Osteoblast (primary cell): ENCODE data around the gene SERPINH1. TPM values are rescaled to one million over a fixed set of nuclear protein-coding genes. Genes with fewer than 3 reads are reported as not detected.

Experiments used
- DNase-seq: peaks from one replicate; pipeline ENCODE4 v3.0.0; 2011; ENCODE audit warnings: low spot score, mixed read lengths; ENCODE audit not compliant: insufficient read length; ENCODE audit errors: missing footprints
- H2AFZ ChIP-seq: 2 replicates; pipeline ENCODE4 v1.6.0; 2011; ENCODE audit warnings: mild to moderate bottlenecking, low read length
- H3K27ac ChIP-seq: 2 replicates; pipeline ENCODE4 v1.5.1; 2011; ENCODE audit warnings: mild to moderate bottlenecking, low read depth, low read length, moderate library complexity
- H3K27me3 ChIP-seq: 2 replicates; pipeline ENCODE4 v1.6.0; 2012; ENCODE audit warnings: mild to moderate bottlenecking, control low read depth, inconsistent platforms, low read length, moderate library complexity; ENCODE audit not compliant: insufficient read depth
- H3K36me3 ChIP-seq: 2 replicates; pipeline ENCODE4 v1.5.1; 2011; ENCODE audit warnings: mild to moderate bottlenecking, low read length, control low read depth, moderate library complexity; ENCODE audit not compliant: insufficient read depth
- H3K4me1 ChIP-seq: 2 replicates; pipeline ENCODE4 v1.5.1; 2011; ENCODE audit warnings: mild to moderate bottlenecking, low read length, control low read depth, moderate library complexity; ENCODE audit not compliant: insufficient read depth
- H3K4me2 ChIP-seq: 2 replicates; pipeline ENCODE4 v1.6.0; 2011; ENCODE audit warnings: mild to moderate bottlenecking, low read length; ENCODE audit not compliant: insufficient read depth
- H3K4me3 ChIP-seq: fragments of 200-600 bp; sonication (generic); 3 replicates; pipeline ENCODE4 v1.5.1; 2012; ENCODE audit warnings: mild to moderate bottlenecking, low read length, inconsistent platforms; ENCODE audit not compliant: insufficient read depth
- H3K79me2 ChIP-seq: 2 replicates; pipeline ENCODE4 v1.6.0; 2012; ENCODE audit warnings: mild to moderate bottlenecking, low read length, control low read depth, inconsistent platforms; ENCODE audit not compliant: insufficient read depth
- H3K9me3 ChIP-seq: 2 replicates; pipeline ENCODE4 v1.5.1; 2011; ENCODE audit warnings: low read depth, low read length, control low read depth
- H4K20me1 ChIP-seq: 2 replicates; pipeline ENCODE4 v1.6.0; 2012; ENCODE audit warnings: mild to moderate bottlenecking, low read length, control low read depth; ENCODE audit not compliant: insufficient read depth
- total RNA-seq: library from RNA; depleted of rRNA; stranded (reverse); fragments of >200 nt; gene quantifications from 2 replicates; pipeline ENCODE4 v1.2.3, GENCODE V29; 2012
- TF ChIP-seq, protein P1 (sequence below): IDR thresholded peaks from 2 replicates; pipeline ENCODE4 v1.5.1; 2011; ENCODE audit warnings: mild to moderate bottlenecking, low read depth, low read length, moderate library complexity; ENCODE audit errors: extremely low read depth

Gene SERPINH1
- total RNA-seq, 1 donor = 1,318 TPM

DNA sequence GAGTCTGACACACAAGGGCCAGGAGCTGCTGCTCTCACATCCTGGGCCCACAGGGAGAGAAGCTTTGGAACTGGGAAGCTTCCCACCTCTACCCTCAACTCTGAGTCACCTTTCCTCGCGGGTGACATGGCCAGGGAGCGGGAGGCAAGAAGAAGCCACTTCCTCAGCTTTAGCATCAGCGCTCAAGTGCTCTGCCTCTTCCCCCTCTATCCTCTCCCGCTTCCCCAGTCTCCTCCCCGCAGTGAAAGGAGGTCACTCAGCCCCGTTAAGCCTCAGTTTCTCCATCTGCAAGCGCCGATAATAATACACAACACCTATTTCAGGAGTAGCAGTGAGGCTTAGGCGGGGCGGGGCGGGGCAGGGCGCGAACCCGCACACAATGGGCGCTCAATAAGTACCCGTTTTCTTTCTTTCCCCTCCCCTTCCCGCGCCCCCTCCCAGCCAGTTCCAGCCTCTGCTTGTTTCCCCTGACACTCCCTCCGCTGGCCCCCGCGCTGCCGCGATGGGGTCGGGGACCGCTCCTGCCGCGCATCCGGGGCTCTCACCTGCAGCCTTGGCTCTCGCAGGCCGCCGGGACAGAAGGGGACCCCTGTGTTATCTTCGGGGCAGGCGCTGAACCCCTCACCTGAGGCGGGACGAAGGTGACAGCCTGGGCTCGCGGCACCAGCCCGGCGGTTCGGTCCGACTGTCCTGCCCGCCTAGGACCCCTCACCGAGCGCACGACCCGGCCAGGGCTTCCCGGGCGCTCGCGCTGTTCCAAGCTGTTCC, 37.2 kb upstream of the SERPINH1 start:
- no peaks in the 10 kb centered on the region for H3K9me3 ChIP-seq
- H3K4me3 ChIP-seq = peak overlapping the region; percentile 80
- H3K4me1 ChIP-seq = peaks cover 20% of the 10 kb centered on the region
- H3K36me3 ChIP-seq = no peaks in the 10 kb centered on the region
- H3K27me3 ChIP-seq = peaks cover 27% of the 10 kb centered on the region
- H3K79me2 ChIP-seq = no peaks in the 10 kb centered on the region
- H3K4me2 ChIP-seq = peak overlapping the region; percentile 87
- peak; percentile 96 for DNase-seq
- H4K20me1 ChIP-seq = peaks cover 11% of the 10 kb centered on the region
- TF ChIP-seq, protein P1, sequence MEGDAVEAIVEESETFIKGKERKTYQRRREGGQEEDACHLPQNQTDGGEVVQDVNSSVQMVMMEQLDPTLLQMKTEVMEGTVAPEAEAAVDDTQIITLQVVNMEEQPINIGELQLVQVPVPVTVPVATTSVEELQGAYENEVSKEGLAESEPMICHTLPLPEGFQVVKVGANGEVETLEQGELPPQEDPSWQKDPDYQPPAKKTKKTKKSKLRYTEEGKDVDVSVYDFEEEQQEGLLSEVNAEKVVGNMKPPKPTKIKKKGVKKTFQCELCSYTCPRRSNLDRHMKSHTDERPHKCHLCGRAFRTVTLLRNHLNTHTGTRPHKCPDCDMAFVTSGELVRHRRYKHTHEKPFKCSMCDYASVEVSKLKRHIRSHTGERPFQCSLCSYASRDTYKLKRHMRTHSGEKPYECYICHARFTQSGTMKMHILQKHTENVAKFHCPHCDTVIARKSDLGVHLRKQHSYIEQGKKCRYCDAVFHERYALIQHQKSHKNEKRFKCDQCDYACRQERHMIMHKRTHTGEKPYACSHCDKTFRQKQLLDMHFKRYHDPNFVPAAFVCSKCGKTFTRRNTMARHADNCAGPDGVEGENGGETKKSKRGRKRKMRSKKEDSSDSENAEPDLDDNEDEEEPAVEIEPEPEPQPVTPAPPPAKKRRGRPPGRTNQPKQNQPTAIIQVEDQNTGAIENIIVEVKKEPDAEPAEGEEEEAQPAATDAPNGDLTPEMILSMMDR = no peak
- H3K27ac ChIP-seq = no peak overlapping the region
- no peak overlapping the region for H2AFZ ChIP-seq

DNA sequence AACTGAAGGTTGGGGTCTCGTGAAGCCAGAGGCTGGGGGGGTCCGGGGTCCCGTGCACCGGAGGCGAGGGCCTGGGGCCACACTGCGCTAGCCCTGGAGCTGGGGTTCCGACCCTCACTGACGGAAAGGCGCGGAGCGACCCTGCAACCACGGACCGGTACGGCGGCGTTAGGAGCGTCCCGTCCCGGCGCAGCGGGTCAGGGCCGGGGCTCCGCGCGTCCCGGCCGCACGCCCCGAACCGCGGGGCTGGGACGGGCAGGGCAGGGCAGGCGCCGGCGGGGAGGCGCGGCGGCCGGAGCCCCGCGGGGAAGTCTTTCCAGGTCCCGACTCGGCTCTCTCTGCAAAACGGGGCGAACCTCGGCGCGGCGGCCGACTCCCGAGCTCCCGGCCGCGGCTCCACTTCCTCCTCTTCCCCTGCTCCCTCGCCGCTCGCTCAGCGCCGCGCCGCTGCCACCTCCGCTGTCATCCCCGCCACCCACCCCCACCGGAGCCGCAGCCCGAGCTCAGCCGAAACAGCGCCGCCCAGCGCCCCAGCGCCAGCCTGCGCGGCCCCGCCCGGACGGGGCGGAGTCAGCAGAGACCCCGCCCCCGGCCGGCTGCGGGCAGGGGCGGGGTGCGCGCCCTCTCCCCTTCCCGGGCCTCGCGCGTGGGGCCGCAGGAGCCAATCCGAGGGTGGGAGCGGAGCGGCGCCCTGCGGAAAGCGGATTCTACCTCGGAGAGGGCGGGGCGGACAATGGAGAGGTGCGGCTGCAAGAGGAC, 36.4 kb upstream of the SERPINH1 start, which contains the start of gene GDPD5:
TSS of gene GDPD5 (minus strand) at position 509 of the 759 bp plus-strand sequence. CDS start 48,206 bp downstream, outside the sequence.
- TF ChIP-seq, protein P1 = peak; percentile 32
- Histone ChIP-seq H3K4me2 (peak within 1 kb of the TSS; percentile 87), H3K4me1 (peaks cover 17% of the 10 kb centered on the region), H3K36me3 (no peaks in the 10 kb centered on the region), H3K4me3 (peak within 1 kb of the TSS; percentile 80), H3K9me3 (no peaks in the 10 kb centered on the region), H2AFZ (peak within 1 kb of the TSS; percentile 88), H3K27ac (no peak within 1 kb of the TSS), H3K79me2 (no peaks in the 10 kb centered on the region), H4K20me1 (peaks cover 11% of the 10 kb centered on the region), H3K27me3 (peaks cover 27% of the 10 kb centered on the region)
- DNase-seq = peak; percentile 100

GRCh38 chr11:75526192-75526541, 35.9 kb upstream of the SERPINH1 start:
- no peaks in the 10 kb centered on the region for H3K36me3 ChIP-seq

More at GRCh38 chr11:75526192-75526541, 35.9 kb upstream of the SERPINH1 start:
- Histone ChIP-seq H3K4me1 (peaks cover 13% of the 10 kb centered on the region), H3K4me3 (peak overlapping the region; percentile 80), H3K9me3 (no peaks in the 10 kb centered on the region), H3K27ac (no peak overlapping the region), H3K27me3 (peaks cover 27% of the 10 kb centered on the region), H4K20me1 (peaks cover 11% of the 10 kb centered on the region), H2AFZ (peak overlapping the region; percentile 88), H3K4me2 (peak overlapping the region; percentile 87), H3K79me2 (no peaks in the 10 kb centered on the region)
- DNase-seq = no peak
- TF ChIP-seq, protein P1 = no peak
